ENCODE measurements around the gene MED17.

Gene MED17

GRCh38 chr11:93849751-93850593, 65.9 kb downstream of the MED17 start:
- TF ChIP-seq CTCF (IDR thresholded peaks at IDR 0.05; ENCODE audit: low read depth, low read length): no peak
- peak; percentile 56 for DNase-seq
- peak overlapping the region; percentile 45 for H3K27ac ChIP-seq
- no peaks in the 10 kb centered on the region for H3K36me3 ChIP-seq
- no peaks in the 10 kb centered on the region for H3K27me3 ChIP-seq (ENCODE audit: insufficient read depth, low read depth, severe bottlenecking)
- H3K9me3 ChIP-seq (ENCODE audit: severe bottlenecking): no peaks in the 10 kb centered on the region
- peak overlapping the region; percentile 62 for H3K4me3 ChIP-seq (ENCODE audit: low read depth, low read length)

- peak within 1 kb of the TSS; percentile 45 for H3K27ac ChIP-seq
- no peak for DNase-seq
- H3K9me3 ChIP-seq (ENCODE audit: severe bottlenecking): no peaks in the 10 kb centered on the region
- no peaks in the 10 kb centered on the region for H3K27me3 ChIP-seq (ENCODE audit: insufficient read depth, low read depth, severe bottlenecking)
- no peaks in the 10 kb centered on the region for H3K36me3 ChIP-seq
- peak within 1 kb of the TSS; percentile 62 for H3K4me3 ChIP-seq (ENCODE audit: low read depth, low read length)
- no peak for TF ChIP-seq CTCF (IDR thresholded peaks at IDR 0.05; ENCODE audit: low read depth, low read length)
Observed at GRCh38 chr11:93850594-93851018, 66.5 kb downstream of the MED17 start, which contains the start of gene VSTM5. Gene VSTM5 (minus strand): TSS chr11:93850618. CDS start chr11:93850502, 116 bp downstream.

- Histone ChIP-seq H3K27me3 (ENCODE audit: insufficient read depth, low read depth, severe bottlenecking) (no peaks in the 10 kb centered on the region), H3K4me3 (ENCODE audit: low read depth, low read length) (no peak overlapping the region), H3K9me3 (ENCODE audit: severe bottlenecking) (no peaks in the 10 kb centered on the region), H3K27ac (no peak overlapping the region), H3K36me3 (no peaks in the 10 kb centered on the region)
- no peak for DNase-seq
- no peak for TF ChIP-seq CTCF (IDR thresholded peaks at IDR 0.05; ENCODE audit: low read depth, low read length)
Observed at GRCh38 chr11:93852242-93852641, 68.2 kb downstream of the MED17 start.

GRCh38 chr11:93857413-93858120, 73.5 kb downstream of the MED17 start:
- H3K27ac ChIP-seq: no peak overlapping the region
- H3K36me3 ChIP-seq: no peaks in the 10 kb centered on the region
- H3K9me3 ChIP-seq (ENCODE audit: severe bottlenecking): no peaks in the 10 kb centered on the region
- DNase-seq: no peak
- no peaks in the 10 kb centered on the region for H3K27me3 ChIP-seq (ENCODE audit: insufficient read depth, low read depth, severe bottlenecking)
- TF ChIP-seq CTCF (IDR thresholded peaks at IDR 0.05; ENCODE audit: low read depth, low read length): no peak
- no peak overlapping the region for H3K4me3 ChIP-seq (ENCODE audit: low read depth, low read length)

- no peaks in the 10 kb centered on the region for H3K36me3 ChIP-seq
- no peak overlapping the region for H3K4me3 ChIP-seq (ENCODE audit: low read depth, low read length)
- no peak for TF ChIP-seq CTCF (IDR thresholded peaks at IDR 0.05; ENCODE audit: low read depth, low read length)
- no peaks in the 10 kb centered on the region for H3K27me3 ChIP-seq (ENCODE audit: insufficient read depth, low read depth, severe bottlenecking)
- H3K9me3 ChIP-seq (ENCODE audit: severe bottlenecking): no peaks in the 10 kb centered on the region
- DNase-seq: no peak
- no peak overlapping the region for H3K27ac ChIP-seq
Observed at GRCh38 chr11:93858121-93858775, 74.2 kb downstream of the MED17 start.

Data from WERI-Rb-1 (cell line).